Measurements from ENCODE around the gene LTN1. TPM values are rescaled to one million over a fixed set of nuclear protein-coding genes. Genes with fewer than 3 reads are reported as not detected.

LTN1 gene
- total RNA-seq, 1 experiment from 2014 or later, result 23.9 TPM

DNA sequence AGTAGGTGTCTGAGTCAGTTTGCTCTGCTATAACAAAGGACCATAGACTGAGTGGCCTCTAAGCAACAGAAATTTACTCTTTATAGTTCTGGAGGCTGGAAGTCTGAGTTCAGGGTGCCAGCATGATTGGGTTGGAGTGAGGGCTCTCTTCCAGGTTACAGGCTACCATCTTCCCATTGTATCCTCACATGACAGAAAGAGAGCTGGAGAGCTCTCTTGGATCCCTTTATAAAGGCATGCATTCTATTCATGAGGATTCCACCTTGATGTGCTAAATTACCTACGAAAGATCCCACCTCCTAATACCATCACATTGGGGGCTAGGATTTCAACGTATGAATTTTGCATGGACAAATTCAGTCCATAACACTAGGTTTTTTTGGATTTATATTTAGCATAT lies 79.6 kb downstream of the LTN1 start:
- Mint-ChIP-seq H3K4me3 (no peak overlapping the region), H3K27ac (no peak overlapping the region), H3K4me1 (peaks cover 3% of the 10 kb centered on the region in 2 experiments), H3K36me3 (ENCODE audit: insufficient read depth in 1 of 3, low read depth in 3 of 3) (no peaks in the 10 kb centered on the region), H3K27me3 (ENCODE audit: low read depth) (no peaks in the 10 kb centered on the region), H3K9me3 (no peaks in the 10 kb centered on the region)
- no peak overlapping the region for H4K8ac ChIP-seq (replicated peaks; ENCODE audit: insufficient read length, low read depth, low read length)
- no peak overlapping the region for H3T11ph ChIP-seq (ENCODE audit: low read length)
- no peaks in the 10 kb centered on the region for H3K27me3 ChIP-seq (ENCODE audit: insufficient read depth, low read length)
- no peaks in the 10 kb centered on the region for H3K79me2 ChIP-seq (ENCODE audit: insufficient read depth, low read length)
- no peaks in the 10 kb centered on the region for H3K4me1 ChIP-seq (ENCODE audit: insufficient read depth, low read length)
- WGBS (ENCODE audit: extremely low coverage, insufficient read length, low lambda C conversion rate), result no CpG with 5 or more reads among the region's 2 CpGs
- no peak overlapping the region for H3K4me2 ChIP-seq (ENCODE audit: insufficient read depth, insufficient read length, low read length)
- H4K5ac ChIP-seq (ENCODE audit: insufficient read length, low read depth, low read length), result no peak overlapping the region
- H3K9ac ChIP-seq (ENCODE audit: extremely low read depth, insufficient read length, low read length), result no peak overlapping the region
- DNase-seq, result no peak
- no peak overlapping the region for H2BK5ac ChIP-seq (ENCODE audit: insufficient read length, low read length)
- H2BK20ac ChIP-seq (ENCODE audit: low read depth, low read length, poor library complexity, severe bottlenecking), result no peak overlapping the region
- no peaks in the 10 kb centered on the region for H3K23me2 ChIP-seq (ENCODE audit: insufficient read length, low read depth, low read length, poor library complexity, severe bottlenecking)
- H2BK12ac ChIP-seq (ENCODE audit: insufficient read length, low read depth, low read length), result no peak overlapping the region
- no peak overlapping the region for H3K27ac ChIP-seq (ENCODE audit: insufficient read length, low read depth, low read length)
- H3K9me3 ChIP-seq (ENCODE audit: control insufficient read depth, low read depth, low read length), result no peaks in the 10 kb centered on the region
- H4K20me1 ChIP-seq (ENCODE audit: control insufficient read depth, insufficient read depth, insufficient read length), result no peaks in the 10 kb centered on the region
- no peak overlapping the region for H3K14ac ChIP-seq (ENCODE audit: insufficient read depth, low read length)
- H2BK120ac ChIP-seq (ENCODE audit: low read depth, low read length, poor library complexity, severe bottlenecking), result no peak overlapping the region
- no peaks in the 10 kb centered on the region for H3K79me1 ChIP-seq (ENCODE audit: insufficient read depth, low read depth, low read length, poor library complexity, severe bottlenecking)
- H3K4ac ChIP-seq (ENCODE audit: low read depth, low read length), result no peak overlapping the region
- no peak overlapping the region for H2BK15ac ChIP-seq (ENCODE audit: low read depth, low read length)
- H3K56ac ChIP-seq (ENCODE audit: insufficient read length, low read depth, low read length), result no peak overlapping the region
- no peak overlapping the region for H2AK5ac ChIP-seq (ENCODE audit: insufficient read length, low read length)
- no peak overlapping the region for H3K23ac ChIP-seq (ENCODE audit: insufficient read length, low read depth, low read length)
- TF ChIP-seq, protein P1, sequence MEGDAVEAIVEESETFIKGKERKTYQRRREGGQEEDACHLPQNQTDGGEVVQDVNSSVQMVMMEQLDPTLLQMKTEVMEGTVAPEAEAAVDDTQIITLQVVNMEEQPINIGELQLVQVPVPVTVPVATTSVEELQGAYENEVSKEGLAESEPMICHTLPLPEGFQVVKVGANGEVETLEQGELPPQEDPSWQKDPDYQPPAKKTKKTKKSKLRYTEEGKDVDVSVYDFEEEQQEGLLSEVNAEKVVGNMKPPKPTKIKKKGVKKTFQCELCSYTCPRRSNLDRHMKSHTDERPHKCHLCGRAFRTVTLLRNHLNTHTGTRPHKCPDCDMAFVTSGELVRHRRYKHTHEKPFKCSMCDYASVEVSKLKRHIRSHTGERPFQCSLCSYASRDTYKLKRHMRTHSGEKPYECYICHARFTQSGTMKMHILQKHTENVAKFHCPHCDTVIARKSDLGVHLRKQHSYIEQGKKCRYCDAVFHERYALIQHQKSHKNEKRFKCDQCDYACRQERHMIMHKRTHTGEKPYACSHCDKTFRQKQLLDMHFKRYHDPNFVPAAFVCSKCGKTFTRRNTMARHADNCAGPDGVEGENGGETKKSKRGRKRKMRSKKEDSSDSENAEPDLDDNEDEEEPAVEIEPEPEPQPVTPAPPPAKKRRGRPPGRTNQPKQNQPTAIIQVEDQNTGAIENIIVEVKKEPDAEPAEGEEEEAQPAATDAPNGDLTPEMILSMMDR (conservative IDR thresholded peaks at IDR 0.05), result no peak
- H2AFZ ChIP-seq (ENCODE audit: low read length), result no peak overlapping the region
- no peak overlapping the region for H4K91ac ChIP-seq (ENCODE audit: insufficient read length, low read depth, low read length)
- H3K18ac ChIP-seq (ENCODE audit: insufficient read length, low read depth, low read length), result no peak overlapping the region

Data from H9 (cell line).